ENCODE results near the gene WDR27.

- no peak for TF ChIP-seq CTCF (IDR thresholded peaks at IDR 0.05)
- no peak for TF ChIP-seq POLR2A (IDR thresholded peaks at IDR 0.05)
These were observed 124.6 kb downstream of the WDR27 start for GRCh38 chr6:169577236-169577635.
